Measurements from ENCODE around the gene ABCB4. TPM values are rescaled to one million over a fixed set of nuclear protein-coding genes. Genes with fewer than 3 reads are reported as not detected.

Gene ABCB4
- total and polyA plus RNA-seq, 2 of the 8 experiments (the other 6 are each of a cell fraction or from before 2014, with no cell fraction given): 0.54 to 0.60 TPM

DNA sequence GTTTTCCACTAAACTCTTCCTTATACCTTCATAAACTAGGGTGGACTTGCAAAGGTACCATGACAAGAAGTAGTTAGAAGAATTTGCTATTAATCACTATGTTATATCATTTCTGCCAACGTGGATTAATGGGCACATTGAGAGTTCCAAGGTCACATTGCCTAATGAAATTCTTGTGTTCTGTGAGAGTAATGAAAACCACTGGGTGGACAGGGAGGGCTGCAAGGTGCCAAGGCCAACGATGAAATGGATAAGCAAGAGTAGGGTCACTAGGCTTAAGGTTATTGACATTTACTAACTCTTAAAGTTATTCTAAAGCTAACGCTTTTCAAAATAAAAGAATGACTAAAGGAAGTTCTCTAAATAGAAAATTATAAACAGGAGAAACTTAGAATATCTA is 6.6 kb upstream of the ABCB4 start:
- H2AFZ ChIP-seq (ENCODE audit: low read length): no peak overlapping the region
- no peaks in the 10 kb centered on the region for H3K36me3 ChIP-seq (ENCODE audit: control insufficient read depth in 2 of 4, insufficient read depth in 4 of 4, low read length in 3 of 4)
- no peak overlapping the region for H3K4me3 ChIP-seq (ENCODE audit: extremely low read depth in 1 of 4, insufficient read depth in 2 of 4, low read depth in 3 of 4, low read length in 4 of 4)
- no peak overlapping the region for H2BK12ac ChIP-seq (ENCODE audit: low read depth, low read length)
- DNase-seq (ENCODE audit: low read depth in 1 of 2, low spot score in 2 of 2) (no peak), FAIRE-seq (no peak)
- ChIA-PET POLR2A (ENCODE audit: partially characterized antibody) (no interaction called here), CTCF (ENCODE audit: partially characterized antibody) (no interaction called here)
- H3K4ac ChIP-seq (replicated peaks; ENCODE audit: insufficient read length, low read depth, low read length): no peak overlapping the region
- no peak overlapping the region for H3K23ac ChIP-seq (ENCODE audit: insufficient read length)
- H3K18ac ChIP-seq (ENCODE audit: extremely low read depth, low read length): no peak overlapping the region
- 91% methylated on average over 3 of the region's 3 CpGs; no CpG with 5 or more reads in 1 of the 2 experiments for WGBS, 2 experiments (ENCODE audit: extremely low coverage in 1 of 2, insufficient coverage in 1 of 2, insufficient read length in 1 of 2, insufficient replicate concordance in 2 of 2, low coverage in 1 of 2, low lambda C conversion rate in 2 of 2, missing lambda C conversion rate in 1 of 2)
- no peaks in the 10 kb centered on the region for H3K23me2 ChIP-seq (ENCODE audit: low read depth, low read length)
- H3K4me2 ChIP-seq (ENCODE audit: insufficient read depth in 1 of 2, low read depth in 2 of 2, low read length in 2 of 2): no peak overlapping the region
- no peak overlapping the region for H2BK20ac ChIP-seq (ENCODE audit: low read length)
- no peaks in the 10 kb centered on the region; a peak in 2 of 7 replicates for H3K4me1 ChIP-seq (replicated peaks in 1 of 4; ENCODE audit: control insufficient read depth in 3 of 4, insufficient read depth in 4 of 4, low read length in 3 of 4)
- H3K27ac ChIP-seq (ENCODE audit: low read depth, low read length): no peak overlapping the region
- no peaks in the 10 kb centered on the region for H4K20me1 ChIP-seq (replicated peaks in 1 of 2; ENCODE audit: control insufficient read depth in 1 of 2, insufficient read depth in 2 of 2, low read length in 2 of 2)
- no peak overlapping the region for H4K91ac ChIP-seq (replicated peaks; ENCODE audit: insufficient read length, low read length)
- 0 out of 7 replicates have a peak, but pooled peaks cover 0 to 2% (median 0%) of the 10 kb centered on the region in 4 experiments for H3K27me3 ChIP-seq (replicated peaks in 1 of 4; ENCODE audit: control insufficient read depth in 3 of 4, extremely low read depth in 1 of 4, insufficient read depth in 3 of 4, low read length in 3 of 4)
- H3K14ac ChIP-seq (ENCODE audit: insufficient read length): no peak overlapping the region
- no peak overlapping the region for H2BK5ac ChIP-seq (ENCODE audit: low read depth, low read length)
- H2BK120ac ChIP-seq (replicated peaks; ENCODE audit: low read depth, low read length): no peak overlapping the region
- H2BK15ac ChIP-seq (ENCODE audit: low read length): no peak overlapping the region
- TF ChIP-seq NRF1 (IDR thresholded peaks at IDR 0.05; ENCODE audit: low read depth, low read length): no peak
- no peak for TF ChIP-seq ASH2L (IDR thresholded peaks at IDR 0.05; ENCODE audit: low read length)
- no peak for TF ChIP-seq PHF8 (conservative IDR thresholded peaks at IDR 0.05; ENCODE audit: low read depth, low read length)
- TF ChIP-seq, protein P1, sequence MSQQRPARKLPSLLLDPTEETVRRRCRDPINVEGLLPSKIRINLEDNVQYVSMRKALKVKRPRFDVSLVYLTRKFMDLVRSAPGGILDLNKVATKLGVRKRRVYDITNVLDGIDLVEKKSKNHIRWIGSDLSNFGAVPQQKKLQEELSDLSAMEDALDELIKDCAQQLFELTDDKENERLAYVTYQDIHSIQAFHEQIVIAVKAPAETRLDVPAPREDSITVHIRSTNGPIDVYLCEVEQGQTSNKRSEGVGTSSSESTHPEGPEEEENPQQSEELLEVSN (IDR thresholded peaks at IDR 0.05): no peak
- no peak for TF ChIP-seq RBBP5 (IDR thresholded peaks at IDR 0.05; ENCODE audit: borderline replicate concordance, low read depth, low read length)
- TF ChIP-seq SIN3A (conservative IDR thresholded peaks at IDR 0.05 in 1 of 2, IDR thresholded peaks at IDR 0.05 in 1 of 2; ENCODE audit: low read depth in 1 of 2, low read length in 2 of 2): no peak
- H3K56ac ChIP-seq (replicated peaks; ENCODE audit: insufficient read length, low read depth, low read length): no peak overlapping the region
- H3K79me2 ChIP-seq (ENCODE audit: control insufficient read depth in 1 of 2, insufficient read depth in 2 of 2, low read length in 2 of 2): no peaks in the 10 kb centered on the region
- H4K8ac ChIP-seq (ENCODE audit: extremely low read depth, insufficient read depth, low read length): no peak overlapping the region
- H3K79me1 ChIP-seq (ENCODE audit: low read depth, low read length): no peaks in the 10 kb centered on the region
- no peaks in the 10 kb centered on the region for H3K9me3 ChIP-seq (ENCODE audit: insufficient read depth in 2 of 2, low read depth in 1 of 2, low read length in 1 of 2)
- no peak overlapping the region for H3K9ac ChIP-seq (replicated peaks in 1 of 4; ENCODE audit: extremely low read depth in 1 of 4, low read depth in 3 of 4, low read length in 3 of 4)
- H4K5ac ChIP-seq (ENCODE audit: insufficient read length, low read depth, low read length): no peak overlapping the region
- no peak overlapping the region for H2AK5ac ChIP-seq (ENCODE audit: low read depth, low read length)
